PC-3 (cell line): Measurements from ENCODE around the gene RGS17.

Experiments used
- CTCF ChIP-seq: fragments of 300-600 bp; sonication (generic); conservative IDR thresholded peaks from 2 replicates; pipeline ENCODE4 v1.5.1; 2017; ENCODE audit warnings: antibody characterized with exemption, low read depth, mild to moderate bottlenecking, low read length
- EZH2 ChIP-seq: fragments of 300-600 bp; sonication (generic); IDR thresholded peaks from one replicate; pipeline ENCODE4 v1.6.1; 2017; ENCODE audit warnings: antibody characterized with exemption, mild to moderate bottlenecking, low read length; ENCODE audit not compliant: unreplicated experiment

- no peak for TF ChIP-seq CTCF
- no peak for TF ChIP-seq EZH2
These were observed 173.3 kb downstream of the RGS17 start for GRCh38 chr6:152957796-152958195.
